GM19239 (cell line): ENCODE data around the gene ITGB5.

Source experiments
- DNase-seq: peaks from one replicate; pipeline ENCODE4 v3.0.0; 2011; ENCODE audit warnings: low spot score; ENCODE audit not compliant: insufficient read length
- FAIRE-seq: peaks from 2 replicates; lab custom pipeline; 2011; peaks lifted over from hg19 to GRCh38; lab: Jason Lieb, UNC

ITGB5 gene

GRCh38 chr3:124777762-124778470, 109.2 kb downstream of the ITGB5 start:
- DNase-seq (no peak), FAIRE-seq (no peak)

GRCh38 chr3:124776856-124777255, 110.3 kb downstream of the ITGB5 start:
- FAIRE-seq = no peak
- DNase-seq = no peak

GRCh38 chr3:124775877-124776276, 111.3 kb downstream of the ITGB5 start:
- DNase-seq (no peak), FAIRE-seq (no peak)

GRCh38 chr3:124774841-124775402, 112.2 kb downstream of the ITGB5 start:
- FAIRE-seq = no peak

GRCh38 chr3:124774327-124774718, 112.8 kb downstream of the ITGB5 start:
- FAIRE-seq (no peak), DNase-seq (no peak)

More at GRCh38 chr3:124774841-124775402, 112.2 kb downstream of the ITGB5 start:
- no peak for DNase-seq

GRCh38 chr3:124773351-124774326, 113.5 kb downstream of the ITGB5 start:
- DNase-seq (no peak), FAIRE-seq (no peak)

GRCh38 chr3:124772081-124772831, 114.9 kb downstream of the ITGB5 start:
- DNase-seq = no peak
- no peak for FAIRE-seq

- no peak for DNase-seq
- no peak for FAIRE-seq
Measured at GRCh38 chr3:124771083-124771445, 116.1 kb downstream of the ITGB5 start.

- DNase-seq = no peak
- FAIRE-seq = no peak
Measured at GRCh38 chr3:124770336-124771082, 116.7 kb downstream of the ITGB5 start.

- no peak for DNase-seq
- FAIRE-seq = no peak
Measured at GRCh38 chr3:124769462-124769861, 117.7 kb downstream of the ITGB5 start.

GRCh38 chr3:124768812-124769211, 118.4 kb downstream of the ITGB5 start:
- peak; percentile 34 for DNase-seq
- FAIRE-seq = no peak

GRCh38 chr3:124767691-124768090, 119.5 kb downstream of the ITGB5 start:
- no peak for DNase-seq
- FAIRE-seq = no peak

- FAIRE-seq = no peak
- no peak for DNase-seq
Measured at GRCh38 chr3:124767264-124767663, 119.9 kb downstream of the ITGB5 start.

- FAIRE-seq (no peak), DNase-seq (no peak)
Measured at GRCh38 chr3:124766113-124767095, 120.8 kb downstream of the ITGB5 start.

- no peak for FAIRE-seq
- no peak for DNase-seq
Measured at GRCh38 chr3:124765197-124765840, 121.8 kb downstream of the ITGB5 start.

- DNase-seq (no peak), FAIRE-seq (no peak)
Measured at GRCh38 chr3:124764746-124765145, 122.4 kb downstream of the ITGB5 start.

- FAIRE-seq (no peak), DNase-seq (no peak)
Measured at GRCh38 chr3:124763644-124764358, 123.4 kb downstream of the ITGB5 start.
